Nucleus accumbens (tissue), 56 donors: ENCODE results near the gene CDH23.

ENCODE experiments used
- DNase-seq, 56 donors: peaks; one replicate each; lab custom pipeline; 2025; lab: John Stamatoyannopoulos, UW

CDH23 gene

DNA sequence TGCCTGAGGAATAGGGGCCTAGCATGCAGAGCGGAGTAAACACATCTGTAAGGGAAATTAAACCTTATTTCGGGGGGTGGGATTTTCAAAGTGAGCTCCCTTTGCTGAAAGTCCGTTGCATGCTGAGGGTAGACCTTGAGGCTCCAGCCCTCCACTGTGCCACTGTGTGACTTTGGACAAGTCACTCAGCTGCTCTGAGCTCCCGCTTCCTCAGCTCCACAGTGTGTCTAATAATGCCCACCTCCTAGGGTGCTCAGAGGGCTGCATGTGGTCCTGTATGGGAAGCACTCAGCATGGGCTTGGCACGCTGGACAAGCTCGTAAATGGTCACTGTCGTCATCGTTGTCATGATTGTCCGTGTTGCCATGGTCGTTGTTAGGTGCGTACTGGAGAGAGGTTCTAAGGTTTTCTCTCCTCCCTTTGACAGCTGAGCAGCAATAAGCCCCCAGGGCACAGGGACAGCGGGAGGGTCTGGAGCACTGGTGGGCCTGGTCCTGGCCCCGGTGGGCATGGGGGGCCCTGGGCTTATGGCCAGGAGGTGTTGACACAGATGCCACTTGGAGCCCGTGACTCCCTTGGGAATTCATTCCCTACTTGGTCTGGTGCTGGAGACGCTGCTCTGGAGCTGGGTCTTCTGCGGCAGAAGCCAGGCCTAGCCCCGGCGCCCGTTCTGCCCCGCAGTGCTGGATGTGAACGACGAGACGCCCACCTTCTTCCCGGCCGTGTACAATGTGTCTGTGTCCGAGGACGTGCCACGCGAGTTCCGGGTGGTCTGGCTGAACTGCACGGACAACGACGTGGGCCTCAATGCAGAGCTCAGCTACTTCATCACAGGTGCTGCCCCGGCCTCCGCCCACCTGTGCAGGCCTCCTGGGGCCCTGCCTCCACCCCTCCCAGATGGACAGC lies 309.7 kb downstream of the CDH23 start:
- DNase-seq, result no peak

DNA sequence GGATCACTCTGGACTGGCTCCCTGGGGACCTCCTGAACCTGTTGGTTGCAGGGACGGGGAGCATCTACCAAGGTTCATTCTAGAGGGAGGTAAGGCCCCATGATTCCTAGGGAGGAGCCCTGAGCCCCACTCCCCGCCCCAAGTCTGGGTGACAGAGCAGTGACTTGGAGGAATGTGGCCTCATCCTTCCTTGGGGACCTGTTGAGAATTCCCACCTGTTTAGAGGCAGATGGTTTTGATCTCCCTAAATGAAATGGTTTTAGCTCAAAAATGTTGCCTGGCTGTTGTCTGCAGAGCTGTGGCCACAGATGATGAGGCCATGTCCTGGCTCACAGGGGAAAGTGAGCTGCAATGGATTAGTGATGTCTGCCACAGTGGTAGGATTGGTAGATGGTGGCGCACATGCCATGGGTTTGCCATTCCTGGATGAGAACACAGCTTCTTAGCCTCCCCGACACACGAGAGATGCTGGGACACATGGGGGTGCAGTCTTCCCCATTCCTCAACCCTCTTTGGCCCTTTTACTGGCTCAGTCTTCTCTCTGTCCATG lies 310.6 kb downstream of the CDH23 start:
- DNase-seq, result no peak

DNA sequence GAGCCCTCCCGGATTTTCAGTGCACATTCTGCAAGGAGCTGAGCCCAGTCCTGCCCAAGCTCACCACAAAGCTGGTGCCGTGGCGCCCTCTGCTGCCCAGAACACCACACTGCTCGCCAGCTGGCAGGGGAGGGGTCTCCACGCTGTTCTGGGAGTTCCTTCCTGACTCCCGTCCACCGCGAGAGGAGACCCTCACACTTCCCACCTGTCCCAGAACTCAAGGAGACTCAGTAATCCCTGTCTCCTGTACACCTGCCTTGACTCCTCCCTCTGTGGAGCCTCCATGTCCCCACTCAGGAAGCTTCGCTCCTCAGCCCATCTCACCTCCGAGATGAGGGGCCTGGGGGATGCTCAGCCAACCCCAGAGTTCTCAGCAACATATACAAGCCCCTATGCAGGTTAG lies 311.6 kb downstream of the CDH23 start:
- DNase-seq, result peak in 46 of 56 donors; percentile 12 to 78 (median 49)

DNA sequence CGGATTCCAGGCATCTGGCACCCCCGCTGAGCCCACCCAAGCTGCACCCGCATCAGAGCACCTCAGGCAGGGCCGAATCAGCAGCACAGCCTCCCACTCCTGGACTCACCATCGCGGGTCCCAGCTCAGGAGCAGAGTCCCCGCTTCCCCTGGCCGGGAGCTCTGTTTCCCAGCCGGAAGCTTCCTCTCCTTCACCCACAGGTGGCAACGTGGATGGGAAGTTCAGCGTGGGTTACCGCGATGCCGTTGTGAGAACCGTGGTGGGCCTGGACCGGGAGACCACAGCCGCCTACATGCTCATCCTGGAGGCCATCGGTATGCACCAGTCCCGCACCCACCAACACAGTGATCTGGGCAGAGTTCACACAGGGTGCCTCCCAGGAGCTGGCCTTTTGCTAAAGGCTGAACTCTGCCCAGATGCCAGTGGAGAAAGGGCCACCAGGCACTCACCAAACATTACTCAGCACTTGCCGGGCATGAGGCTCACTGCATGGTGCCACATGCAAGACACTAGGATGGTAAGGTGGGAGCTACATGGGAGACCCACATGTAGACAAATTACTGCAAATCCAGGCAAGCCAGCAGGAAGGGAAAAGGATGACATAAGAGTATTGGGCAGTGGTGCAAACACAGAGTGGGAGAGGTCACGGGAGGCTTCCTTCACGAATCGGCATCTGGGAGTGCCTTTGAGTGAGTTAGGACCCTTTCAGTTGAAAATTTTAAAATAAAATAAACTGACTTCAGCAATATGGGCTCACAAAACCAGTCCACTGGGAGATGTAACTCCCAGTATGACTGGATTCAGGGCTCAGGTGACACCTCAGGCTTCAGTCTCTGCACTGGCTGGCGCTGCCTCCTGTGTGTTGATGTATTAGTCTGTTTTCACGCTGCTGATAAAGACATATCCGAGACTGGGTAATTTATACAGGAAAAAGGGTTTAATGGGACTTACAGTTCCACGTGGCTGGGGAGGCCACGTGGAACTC lies 312.5 kb downstream of the CDH23 start:
- no peak for DNase-seq

DNA sequence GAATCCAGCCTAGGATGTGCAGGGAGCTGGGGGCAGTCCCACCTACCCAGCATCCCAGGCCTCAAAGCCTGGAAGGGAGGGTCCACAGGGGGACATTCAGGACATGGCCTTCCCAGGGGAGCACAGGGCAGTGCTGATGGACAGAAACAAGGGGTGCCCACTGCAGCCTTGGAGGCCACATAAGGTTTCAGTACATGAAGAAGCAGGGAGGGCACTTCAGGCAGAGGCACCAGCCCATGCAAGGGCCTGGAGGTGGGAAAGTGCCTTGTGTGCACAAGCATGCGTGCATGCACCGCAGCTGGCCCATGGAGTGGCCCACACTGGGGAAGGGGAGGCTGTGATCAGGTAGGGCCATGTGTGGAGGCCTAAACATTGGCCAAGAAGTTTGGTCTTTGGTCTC lies 313.8 kb downstream of the CDH23 start:
- DNase-seq, result no peak

DNA sequence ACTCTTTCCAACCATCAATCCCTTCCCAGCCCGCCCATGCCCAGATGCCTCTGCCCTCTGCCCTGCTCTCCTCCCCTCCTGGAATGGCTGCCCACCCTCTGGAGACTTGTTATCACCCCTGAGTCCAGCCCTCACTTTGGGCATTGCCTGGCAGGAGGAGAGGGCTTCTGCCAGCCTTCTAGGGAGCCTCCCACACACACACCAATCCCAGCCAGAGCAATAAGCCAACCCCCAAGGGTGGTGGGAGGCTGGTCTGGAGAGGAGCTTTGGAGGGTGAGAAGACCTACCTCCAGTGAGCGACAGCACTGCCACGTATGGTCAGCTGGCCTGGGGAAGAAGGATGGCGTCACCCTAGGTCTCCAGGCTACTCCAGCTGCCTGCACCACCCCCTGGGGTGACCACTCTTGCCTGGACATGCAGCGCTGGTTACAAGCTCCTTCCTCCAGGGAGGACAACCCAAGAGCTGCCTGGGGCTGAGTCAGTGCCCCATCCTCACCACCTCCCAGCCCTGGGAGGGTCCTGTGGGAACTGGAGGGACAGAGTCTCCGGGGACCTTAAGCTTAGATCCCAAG lies 314.4 kb downstream of the CDH23 start:
- no peak for DNase-seq

- no peak for DNase-seq
Observed at GRCh38 chr10:71712170-71712569, 315.4 kb downstream of the CDH23 start.

GRCh38 chr10:71712572-71713134 lies 315.9 kb downstream of the CDH23 start:
- peak in 6 of 56 donors; percentile 38 to 72 (median 63) for DNase-seq

DNA sequence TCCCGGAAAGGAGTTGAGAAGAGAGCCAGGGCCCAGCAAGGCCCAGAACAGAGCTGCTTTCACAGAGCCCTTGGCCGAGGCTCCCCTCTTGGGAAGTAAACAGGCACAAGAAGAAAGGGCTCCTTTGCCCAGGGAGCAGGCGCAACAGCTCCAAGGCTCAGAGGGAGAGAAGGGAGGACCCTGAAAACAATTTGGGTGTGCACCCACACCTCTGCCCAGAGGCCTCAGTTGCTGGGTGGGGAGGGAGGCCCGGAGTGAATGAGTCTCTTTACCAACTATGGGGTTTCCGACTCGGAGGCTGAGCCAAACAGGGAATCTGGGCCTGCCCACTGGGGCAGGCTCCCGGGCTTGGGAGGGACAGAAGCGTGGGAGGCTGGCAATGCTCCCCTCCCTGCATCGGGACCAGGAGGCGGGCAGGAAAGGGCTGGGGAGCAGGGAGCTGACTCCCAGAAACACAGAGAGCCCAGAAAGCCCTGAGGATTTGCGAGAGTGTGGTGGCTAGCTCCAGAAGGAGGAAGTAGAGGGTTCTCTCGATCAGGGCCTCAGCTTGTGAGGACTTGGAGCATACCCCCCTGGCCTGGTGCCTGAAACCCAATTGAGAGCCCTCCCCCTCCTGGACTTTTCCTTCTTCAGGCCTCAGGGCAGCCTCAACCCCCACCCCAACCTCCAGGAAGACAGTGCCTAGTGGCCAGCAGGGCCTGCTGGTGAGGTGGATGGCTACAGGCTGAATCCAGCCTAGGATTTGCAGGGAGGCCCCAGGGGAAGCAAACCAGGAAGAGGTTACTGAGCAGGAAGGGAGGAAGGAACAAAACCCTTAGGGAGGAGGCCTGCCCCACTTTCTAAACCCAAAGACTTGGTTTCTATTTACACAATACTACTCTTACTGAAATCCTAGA lies 316.7 kb downstream of the CDH23 start:
- peak; percentile 55 to 98 (median 90) for DNase-seq

- no peak for DNase-seq
Observed at GRCh38 chr10:71714031-71714410, 317.3 kb downstream of the CDH23 start.

DNA sequence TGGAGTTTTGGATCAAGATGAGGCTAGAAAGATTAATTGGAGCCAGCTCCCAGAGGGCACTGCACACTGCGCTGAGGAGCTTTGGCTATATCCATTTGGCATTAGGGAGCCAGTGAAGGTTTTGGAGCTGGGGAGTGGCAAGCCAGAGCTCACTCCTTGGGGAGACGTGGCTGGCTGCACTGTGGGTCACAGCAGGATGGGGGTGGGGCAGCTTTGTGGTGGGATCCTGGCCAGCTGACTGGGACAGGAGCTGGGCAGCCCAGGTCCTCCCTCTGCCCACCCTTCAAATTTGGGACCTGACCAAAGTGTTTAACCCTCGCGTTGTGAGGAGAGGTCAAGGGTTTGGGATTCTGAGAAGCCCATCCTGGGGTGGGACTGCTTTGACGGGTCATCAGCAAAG lies 317.9 kb downstream of the CDH23 start:
- no peak for DNase-seq

DNA sequence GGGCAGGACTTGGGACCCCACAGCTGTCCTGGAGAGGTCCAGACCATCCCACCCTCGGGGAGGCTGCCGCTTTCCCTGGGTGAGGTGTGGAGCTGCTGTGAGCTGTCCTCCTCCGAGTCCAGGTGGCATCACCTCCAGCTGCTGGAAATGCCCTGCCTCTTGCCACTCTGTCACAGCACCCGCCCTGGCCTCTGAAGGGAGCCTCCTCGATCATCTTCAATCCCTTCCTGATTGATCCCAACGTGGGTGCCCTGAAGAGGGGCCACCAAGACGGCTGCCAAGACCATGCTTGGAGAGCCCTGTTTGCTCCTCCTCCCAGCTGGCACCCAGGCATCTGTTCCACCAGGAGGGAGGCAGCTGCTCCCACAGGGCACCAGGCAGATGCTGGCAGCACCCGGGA lies 318.3 kb downstream of the CDH23 start:
- DNase-seq, result peak in 2 of 56 donors; percentile 11 to 43

DNA sequence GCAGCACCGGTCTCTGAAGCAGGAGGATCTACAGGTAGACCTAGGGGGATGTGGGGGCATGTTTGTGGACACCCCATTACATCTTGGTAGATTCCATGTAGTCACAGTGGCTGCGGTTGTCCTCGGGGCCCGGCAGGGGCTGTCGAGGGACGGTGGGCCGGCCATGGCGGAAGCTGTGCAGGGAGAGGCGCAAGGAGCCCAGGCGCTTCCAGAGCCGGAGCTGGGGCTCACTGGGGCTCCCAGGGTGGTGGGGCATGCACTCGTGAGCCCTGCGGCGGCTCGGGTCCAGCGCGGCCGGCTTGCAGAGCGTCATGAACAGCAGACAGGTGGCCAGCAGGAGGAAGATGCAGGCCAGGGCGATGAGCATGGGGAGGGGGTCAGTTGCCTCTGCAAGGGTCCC lies 319.1 kb downstream of the CDH23 start:
- no peak for DNase-seq

DNA sequence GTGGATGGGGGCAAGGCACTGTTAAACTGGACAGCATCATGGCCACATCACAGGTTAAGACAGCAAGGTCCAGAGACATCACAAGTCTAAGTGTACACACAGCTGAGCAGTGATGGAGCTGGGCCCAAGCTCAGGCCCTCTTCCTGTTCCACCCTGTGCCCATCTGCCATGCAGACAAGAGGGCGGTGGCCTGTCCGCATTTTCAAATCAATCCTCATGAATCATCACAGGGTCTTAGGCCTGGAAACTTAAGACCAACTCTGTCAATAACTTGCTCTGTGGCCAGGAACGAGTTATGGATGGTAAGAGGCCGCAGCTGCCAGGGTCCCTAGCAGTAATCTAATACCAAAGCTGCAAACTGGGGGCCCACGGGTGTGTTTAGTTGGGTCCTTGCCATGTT lies 319.7 kb downstream of the CDH23 start:
- DNase-seq, result no peak

DNA sequence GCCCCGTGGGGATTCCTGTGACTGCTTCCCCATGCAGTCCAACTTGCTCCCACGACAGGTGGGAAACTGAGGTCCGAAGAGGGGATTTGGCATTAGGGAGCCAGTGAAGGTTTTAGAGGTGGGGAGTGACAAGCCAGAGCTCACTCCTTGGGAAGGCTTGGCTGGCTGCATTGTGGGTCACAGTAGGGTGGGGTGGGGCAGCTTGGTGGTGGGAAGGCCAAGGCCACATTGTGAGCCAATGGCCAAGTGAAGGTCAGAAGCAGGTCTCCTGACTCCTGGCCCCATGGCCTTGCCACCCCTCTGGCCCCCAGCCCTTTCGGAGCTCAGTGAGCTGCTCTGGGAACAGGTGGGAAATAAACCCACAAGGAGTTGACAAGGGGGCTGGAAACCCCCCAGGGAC lies 320.3 kb downstream of the CDH23 start:
- DNase-seq, result no peak

- DNase-seq, result no peak
Observed at GRCh38 chr10:71717551-71717951, 320.8 kb downstream of the CDH23 start.

DNA sequence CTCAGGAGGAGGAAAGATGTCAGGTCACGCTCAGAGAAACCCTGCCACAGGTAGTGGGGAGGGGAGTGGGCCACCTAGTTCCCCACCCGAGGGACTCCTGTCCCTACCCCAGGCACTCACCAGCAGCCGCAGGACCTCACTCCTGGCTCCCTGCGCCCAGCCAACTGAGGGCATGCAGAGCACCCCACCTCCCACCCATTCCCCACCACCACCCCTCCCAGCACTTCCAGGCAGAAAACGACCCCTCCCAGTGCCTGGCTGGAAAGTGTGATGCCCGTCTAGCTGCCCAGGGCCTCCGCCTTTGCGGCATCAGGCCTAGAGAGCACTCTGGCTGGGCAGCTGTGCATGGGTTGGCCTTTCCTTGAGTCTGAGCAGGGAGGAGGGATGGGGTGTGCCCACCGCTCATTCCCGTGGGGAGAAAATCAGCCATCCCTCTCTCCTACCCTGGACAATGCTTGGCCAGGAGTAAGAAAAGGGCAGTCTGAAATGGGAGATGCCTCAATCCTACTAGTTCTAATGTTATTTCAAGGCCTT lies 321.5 kb downstream of the CDH23 start:
- DNase-seq, result no peak

DNA sequence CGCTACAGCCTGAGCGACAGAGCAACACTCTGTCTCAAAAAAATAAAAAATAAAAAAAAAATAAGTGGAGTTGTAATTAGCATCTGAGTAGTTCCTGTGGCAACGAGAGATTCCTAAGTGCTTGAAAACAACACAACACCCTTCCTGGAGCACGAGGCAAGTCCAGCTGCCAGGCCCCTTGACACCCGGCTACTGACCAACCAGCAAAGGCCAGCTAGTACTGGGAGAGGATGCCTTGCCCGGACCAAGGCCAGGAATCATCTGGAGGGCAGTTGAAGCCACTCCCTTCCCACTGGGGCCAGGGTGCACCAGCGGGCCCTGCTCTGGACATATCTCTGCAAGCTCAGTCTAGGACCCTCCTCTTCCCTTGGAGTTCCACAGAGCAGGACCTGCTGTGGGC lies 322.3 kb downstream of the CDH23 start:
- peak in 16 of 56 donors; percentile 10 to 62 (median 28) for DNase-seq
